GM11168 (cell line): ENCODE results near the gene NHP2.
"Not testable (repeated sequence)": the region's sequence is repeated elsewhere in the genome, so short reads cannot be mapped to it uniquely, and the experiment has no call there.

Source experiments
- in situ Hi-C: fragments of 300-500 bp; cut with MboI; formaldehyde crosslinking; loops from one replicate; pipeline ENCODE4 v1.12.0; 2022; ENCODE audit warnings: low sequenced_read_pairs; ENCODE audit not compliant: unreplicated experiment

Gene NHP2

GRCh38 chr5:178153530-178154340 is at the start of gene NHP2:
TSS of gene NHP2 (minus strand) at chr5:178153885. CDS start at chr5:178153817, 68 bp downstream.
- in situ Hi-C loops = no loop called here

DNA sequence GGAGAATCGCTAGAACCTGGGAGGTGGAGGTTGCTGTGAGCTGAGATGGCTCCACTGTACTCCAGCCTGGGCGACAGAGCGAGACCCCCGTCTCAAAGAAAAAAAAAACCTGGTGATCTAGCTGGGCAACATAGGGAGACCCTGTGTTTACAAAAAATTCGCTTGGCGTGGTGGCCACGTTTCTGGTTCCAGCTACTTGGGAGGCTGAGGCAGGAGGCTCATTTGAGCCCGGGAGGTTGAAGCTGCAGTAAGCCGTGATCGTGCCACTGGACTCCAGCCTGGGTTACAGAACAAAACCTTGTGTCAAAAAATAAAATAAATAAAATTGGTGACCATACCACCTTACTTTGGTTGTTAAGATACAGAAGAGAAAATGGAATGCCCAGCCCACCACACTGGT is 48.9 kb upstream of the NHP2 start:
- in situ Hi-C loops = no loop called here

- in situ Hi-C loops = no loop called here
Measured at GRCh38 chr5:178201927-178202235, 48.2 kb upstream of the NHP2 start.

- in situ Hi-C loops = no loop called here
Measured at GRCh38 chr5:178201221-178201926, 47.7 kb upstream of the NHP2 start.

DNA sequence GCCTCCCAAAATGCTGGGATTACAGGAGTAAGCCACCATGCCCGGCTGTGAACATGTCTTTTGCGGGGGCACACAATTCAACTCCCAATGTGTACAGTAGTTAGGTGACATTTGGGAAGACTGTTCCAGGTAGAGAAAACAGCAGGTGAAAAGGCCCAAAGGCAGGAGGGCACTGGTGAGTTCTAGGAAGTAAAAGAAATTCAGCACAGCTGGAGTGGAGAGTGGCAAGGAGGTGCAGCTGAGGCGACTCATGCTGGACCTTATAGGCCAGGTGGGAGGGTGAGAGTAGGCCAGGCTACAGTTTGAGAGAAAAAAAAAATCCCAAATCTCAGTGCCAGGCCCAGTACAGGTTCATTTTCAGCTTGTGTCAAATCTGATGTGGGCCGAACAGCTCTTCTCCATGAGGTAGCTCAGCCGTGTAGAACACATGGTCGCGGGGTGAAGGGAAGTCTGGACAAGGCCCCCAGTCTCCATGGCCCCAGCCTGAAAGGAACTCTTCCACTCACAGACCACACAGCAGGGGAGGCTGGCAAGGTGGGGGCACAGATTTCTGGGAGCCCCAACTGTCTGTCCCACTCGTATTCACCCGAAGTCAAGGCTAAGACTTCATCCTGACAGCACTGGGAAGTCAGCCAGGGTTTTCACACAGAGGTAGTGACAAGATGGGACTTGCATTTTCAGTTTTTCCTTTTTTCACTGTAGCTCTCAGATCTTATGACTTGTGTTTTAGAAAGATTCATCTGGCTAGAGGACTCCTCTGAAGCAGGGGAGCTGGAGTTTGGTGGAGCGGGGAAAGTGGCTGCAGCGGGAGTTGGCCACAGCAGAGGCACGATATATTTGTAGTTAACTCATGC is 46.1 kb upstream of the NHP2 start:
- in situ Hi-C loops = no loop called here

DNA sequence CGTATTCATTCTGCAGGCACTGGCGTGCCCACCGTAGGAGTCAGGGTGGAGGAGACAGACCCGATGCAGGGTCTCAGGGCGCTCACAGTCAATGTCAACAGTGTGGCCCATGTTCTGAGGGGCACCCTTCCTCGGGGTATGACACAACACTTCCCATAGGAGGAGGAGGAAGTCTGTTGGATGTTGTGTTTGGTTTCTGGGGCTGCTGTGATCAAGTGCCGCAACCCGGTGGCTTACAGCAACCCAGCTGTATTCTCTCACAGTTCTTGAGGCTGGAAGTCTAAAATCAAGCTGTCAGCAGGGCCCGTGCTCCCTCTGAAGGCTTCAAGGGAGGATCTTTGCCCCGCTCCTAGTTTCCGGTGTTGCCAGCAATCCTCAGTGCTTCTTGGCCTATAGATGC is 45.0 kb upstream of the NHP2 start:
- in situ Hi-C loops = no loop called here

GRCh38 chr5:178198151-178198550 is 44.5 kb upstream of the NHP2 start:
- in situ Hi-C loops = not testable (repeated sequence)

GRCh38 chr5:178196986-178197385 is 43.3 kb upstream of the NHP2 start:
- in situ Hi-C loops = no loop called here

DNA sequence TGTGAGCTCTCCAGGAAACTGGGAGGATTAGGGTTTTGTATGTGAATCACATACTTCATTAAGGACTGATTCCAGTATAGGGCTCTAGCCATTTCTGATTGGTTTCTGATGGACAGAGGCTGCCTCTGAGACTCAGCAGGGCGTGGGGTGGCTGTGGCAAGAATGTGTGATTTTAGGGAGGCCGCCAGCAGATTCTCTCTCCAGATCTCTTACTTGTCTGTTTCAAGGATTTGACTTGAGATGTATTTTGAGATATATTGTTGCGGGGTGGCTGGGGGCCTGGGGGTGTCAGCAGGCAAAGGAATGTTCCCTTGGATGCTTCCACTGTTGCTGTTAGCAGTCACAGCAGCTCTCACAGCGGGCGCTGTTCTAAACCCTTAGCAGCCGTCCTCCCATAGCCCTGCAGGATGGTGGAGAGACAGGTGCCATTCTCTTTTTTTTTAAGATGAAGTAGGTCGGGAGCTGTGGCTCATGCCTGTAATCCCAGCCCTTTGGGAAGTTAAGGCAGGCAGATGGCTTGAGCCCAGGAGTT is 42.7 kb upstream of the NHP2 start:
- in situ Hi-C loops = no loop called here

DNA sequence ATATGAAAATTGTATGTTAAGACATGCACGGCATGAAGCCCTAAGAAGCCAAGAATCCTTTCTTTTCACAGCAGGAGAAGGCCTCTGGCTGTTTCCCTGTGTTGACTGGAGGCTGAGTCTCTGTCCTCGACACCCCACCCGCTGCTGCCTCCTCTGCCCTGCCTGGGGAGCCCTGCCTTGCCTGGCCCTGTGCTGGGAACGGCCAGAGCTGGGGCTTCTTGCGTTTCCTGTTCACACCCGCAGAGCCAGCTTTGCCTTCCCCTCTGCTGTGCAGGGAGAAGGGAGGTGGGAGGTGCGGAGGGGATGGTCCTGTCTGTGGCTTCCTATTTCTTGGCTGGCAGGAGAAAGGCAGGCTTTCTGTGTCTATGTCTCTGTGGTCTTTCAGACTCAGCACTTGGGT is 40.3 kb upstream of the NHP2 start:
- in situ Hi-C loops = no loop called here

GRCh38 chr5:178193251-178193809 is 39.6 kb upstream of the NHP2 start:
- in situ Hi-C loops = no loop called here

DNA sequence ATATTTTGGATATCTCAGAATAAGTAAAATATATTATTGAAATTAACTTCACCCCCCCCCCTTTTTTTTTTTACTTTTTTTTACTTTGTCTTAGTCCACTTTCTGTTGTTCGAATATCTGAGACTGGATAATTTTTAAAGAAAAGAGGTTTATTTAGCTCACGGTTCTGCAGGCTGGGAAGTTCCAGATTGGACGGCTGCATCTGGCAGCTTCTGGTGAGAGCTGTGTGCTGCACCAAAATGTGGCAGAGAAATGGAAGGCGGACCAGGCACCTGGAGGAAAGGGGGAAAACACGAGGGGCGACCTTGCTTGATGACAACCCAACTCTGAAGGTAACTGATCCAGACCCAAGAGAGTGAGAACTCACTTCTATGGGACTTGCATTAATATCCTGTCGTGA is 39.1 kb upstream of the NHP2 start:
- in situ Hi-C loops = no loop called here

GRCh38 chr5:178192244-178192643 is 38.6 kb upstream of the NHP2 start:
- in situ Hi-C loops = no loop called here

GRCh38 chr5:178191661-178192060 is 38.0 kb upstream of the NHP2 start:
- in situ Hi-C loops = no loop called here

- in situ Hi-C loops = no loop called here
Measured at GRCh38 chr5:178189433-178189832, 35.7 kb upstream of the NHP2 start.

GRCh38 chr5:178187014-178187413 is 33.3 kb upstream of the NHP2 start, which contains the start of gene GMCL2:
TSS of gene GMCL2 (minus strand) at chr5:178187371. CDS start at chr5:178187299, 72 bp downstream.
- in situ Hi-C loops = no loop called here

DNA sequence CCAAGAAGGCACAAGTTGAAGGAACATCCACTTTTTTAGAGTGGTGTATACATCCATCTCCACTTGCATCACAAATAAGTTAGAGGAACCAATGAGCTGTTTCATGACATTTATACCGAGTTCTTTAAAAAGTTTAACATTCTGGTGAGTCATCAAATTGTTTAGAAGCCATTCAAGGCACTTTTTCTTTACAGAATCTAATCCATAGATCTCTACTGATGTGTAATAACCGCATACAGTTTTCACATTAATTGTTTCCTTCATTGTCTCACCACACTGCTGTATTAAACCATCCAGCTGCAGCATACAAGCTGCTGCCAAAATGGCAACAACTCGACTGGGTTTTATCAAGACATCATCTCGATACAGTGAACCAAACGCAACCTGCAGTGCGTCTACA is 32.7 kb upstream of the NHP2 start:
- in situ Hi-C loops = no loop called here

DNA sequence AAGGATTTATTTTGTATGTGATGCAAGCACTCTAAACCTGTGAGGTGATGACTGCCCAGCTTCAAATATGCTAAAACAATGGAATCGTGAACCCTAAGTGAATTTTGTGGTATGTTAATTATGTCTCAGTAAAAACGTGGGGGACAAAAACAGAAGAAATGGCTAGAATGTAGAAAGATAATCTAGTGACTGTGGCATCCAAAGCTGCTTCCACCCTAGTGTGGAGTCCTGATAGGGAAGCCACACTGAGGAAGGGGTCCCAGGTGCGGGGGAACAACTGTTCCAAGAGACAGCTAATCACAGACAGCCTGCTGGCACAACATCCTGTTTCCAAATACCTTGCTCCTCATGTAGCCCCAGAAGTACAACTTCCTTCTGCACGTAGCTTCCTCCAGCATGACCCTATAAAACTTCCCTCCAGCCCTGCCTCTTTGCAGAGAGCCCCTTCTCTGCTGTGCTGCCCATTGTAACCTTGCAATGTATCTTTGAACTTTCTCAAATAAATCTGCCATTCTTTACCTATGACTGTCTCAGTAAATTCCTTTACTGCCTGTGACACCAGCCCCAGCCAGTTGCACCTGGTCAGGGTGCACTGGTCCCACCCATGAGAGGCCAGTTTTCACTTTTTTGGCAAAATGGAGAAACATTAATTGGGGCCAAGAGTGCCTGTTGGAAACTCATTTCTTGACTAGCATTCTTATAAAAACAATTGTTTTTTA is 28.6 kb upstream of the NHP2 start:
- in situ Hi-C loops = no loop called here

DNA sequence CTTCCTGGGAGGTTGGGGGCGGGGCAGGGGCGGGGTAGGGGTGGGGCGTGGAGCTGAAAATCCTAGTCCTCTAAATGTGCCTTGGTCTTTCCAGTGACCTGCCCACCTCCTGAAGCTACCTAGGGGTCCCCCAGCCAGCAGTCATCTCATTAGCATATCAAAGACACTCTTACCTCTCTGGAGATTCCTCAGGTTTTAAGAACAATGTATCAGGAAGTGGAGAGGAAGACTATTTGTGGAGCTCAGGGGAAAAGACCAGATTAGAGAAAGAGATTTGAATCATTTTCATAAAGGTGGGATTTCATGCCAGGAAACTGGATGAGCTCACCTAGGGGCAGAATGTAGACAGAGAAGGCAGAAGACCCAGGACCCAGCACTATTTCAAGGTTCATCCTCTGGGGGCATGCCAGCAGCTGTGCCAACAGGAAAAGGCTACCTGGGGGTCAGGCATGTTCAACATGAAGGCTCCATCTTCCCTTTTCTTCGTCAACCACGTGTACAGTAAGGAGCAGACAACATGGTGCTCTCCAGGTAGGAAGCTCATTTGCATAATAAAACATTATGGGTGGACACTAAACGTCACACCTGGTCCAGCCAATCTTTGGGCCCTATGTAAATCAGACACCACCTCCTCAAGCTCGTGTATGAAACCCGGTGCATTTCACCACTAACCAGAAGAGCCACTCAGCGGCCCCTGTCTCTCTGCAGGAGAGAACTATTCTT is 26.6 kb upstream of the NHP2 start:
- in situ Hi-C loops = no loop called here
